HCT116 (cell line): Measurements from ENCODE around the gene SEPHS2. TPM values are rescaled to one million over a fixed set of nuclear protein-coding genes. Genes with fewer than 3 reads are reported as not detected.
"Not testable (repeated sequence)": the region's sequence is repeated elsewhere in the genome, so short reads cannot be mapped to it uniquely, and the experiment has no call there.

Experiments
- ATAC-seq: fragments of 200-7000 bp; cut with Tn5 transposase; 2 replicates; pipeline ENCODE4 v1.9.1; 2020; ENCODE audit warnings: mild to moderate bottlenecking, moderate library complexity
- BruUV-seq: library from RNA; stranded (reverse); fragments of 400-500 nt; replicated peaks from 2 replicates; lab custom pipeline; 2021; lab: Mats Ljungman, UMichigan
- CTCF ChIA-PET: fragments of 300-600 bp; sonication (Branson Sonifier 250); formaldehyde crosslinking; loops from one replicate; lab custom pipeline; 2021; ENCODE audit warnings: antibody characterized with exemption; lab: Charles Lee
- POLR2A ChIA-PET: fragments of 300-600, 350-600 bp; sonication (Branson Sonifier 250); formaldehyde crosslinking; loops from one replicate; lab custom pipeline; 2021; ENCODE audit warnings: antibody characterized with exemption; lab: Charles Lee
- RAD21 ChIA-PET, 2 experiments: fragments of 300-600 bp; sonication (Branson Sonifier 250); formaldehyde crosslinking; loops; one replicate each; lab custom pipeline; 2023; ENCODE audit warnings: low total read pairs in 2 of 2; ENCODE audit not compliant: uncharacterized antibody in 2 of 2, unreplicated experiment in 2 of 2, low non-redundant PET in 1 of 2; lab: Charles Lee
- DNase-seq: peaks from one replicate; pipeline ENCODE4 v3.0.0-alpha.2; 2010; ENCODE audit warnings: low read depth, low spot score
- H2AFZ ChIP-seq: fragments of 200-600 bp; shearing (Covaris generic), sonication (generic); 2 replicates; pipeline ENCODE4 v1.6.1; 2017; ENCODE audit warnings: low read depth, mixed run types, mixed read lengths, antibody characterized with exemption, low read length; ENCODE audit not compliant: poor library complexity, severe bottlenecking
- H3K27ac ChIP-seq: 2 replicates; pipeline ENCODE4 v1.5.1; 2012; ENCODE audit warnings: low read depth, low read length
- H3K27me3 ChIP-seq: fragments of 200-600 bp; sonication (generic); 2 replicates; pipeline ENCODE4 v1.6.1; 2016; ENCODE audit warnings: mixed run types, low read length, mixed read lengths; ENCODE audit not compliant: insufficient read depth
- H3K36me3 ChIP-seq, 2 experiments: fragments of 200-500 bp in 1 of 2; fragments of 200-600 bp in 1 of 2; sonication (Bioruptor generic) in 1 of 2; sonication (generic) in 1 of 2; 2 replicates each; pipeline versions ENCODE4 v1.5.1 to v1.6.1; 2014 to 2016; ENCODE audit warnings: low read length in 2 of 2, inconsistent platforms in 1 of 2, mixed read lengths in 1 of 2, mixed run types in 1 of 2; ENCODE audit not compliant: insufficient read depth in 2 of 2, control insufficient read depth in 1 of 2
- H3K4me1 ChIP-seq, 2 experiments: fragments of 200-600 bp in 1 of 2; sonication (generic) in 1 of 2; 2 replicates each; pipeline versions ENCODE4 v1.5.1 to v1.6.1; 2012 to 2017; ENCODE audit warnings: low read length in 2 of 2, inconsistent platforms in 1 of 2, mild to moderate bottlenecking in 1 of 2, mixed read lengths in 1 of 2, mixed run types in 1 of 2, moderate library complexity in 1 of 2; ENCODE audit not compliant: insufficient read depth in 2 of 2, control insufficient read depth in 1 of 2
- H3K4me2 ChIP-seq: fragments of 200-600 bp; sonication (generic); 2 replicates; pipeline ENCODE4 v1.6.1; 2017; ENCODE audit warnings: mixed run types, low read length, mixed read lengths
- H3K4me3 ChIP-seq, 2 experiments: fragments of 200-600 bp in 1 of 2; sonication (generic) in 1 of 2; replicated peaks in 1 of 2; 2 replicates each; pipeline ENCODE4 v1.5.1; 2011 to 2016; ENCODE audit warnings: low read length in 2 of 2, control low read depth in 1 of 2, low read depth in 1 of 2, mild to moderate bottlenecking in 1 of 2, mixed read lengths in 1 of 2, mixed run types in 1 of 2
- H3K79me2 ChIP-seq: fragments of 200-600 bp; sonication (generic); 2 replicates; pipeline ENCODE4 v1.6.1; 2017; ENCODE audit warnings: mild to moderate bottlenecking, mixed run types, low read length, moderate library complexity, mixed read lengths; ENCODE audit not compliant: insufficient read depth
- H3K9ac ChIP-seq: fragments of 200-600 bp; sonication (generic); 2 replicates; pipeline ENCODE4 v1.6.1; 2016; ENCODE audit warnings: low read length, mixed read lengths
- H3K9me2 ChIP-seq: fragments of 200-600 bp; sonication (generic), shearing (Covaris generic); 2 replicates; pipeline ENCODE4 v1.6.1; 2017; ENCODE audit warnings: mixed run types, mild to moderate bottlenecking, moderate library complexity; ENCODE audit not compliant: insufficient read depth
- H3K9me3 ChIP-seq, 2 experiments: fragments of 200-500 bp in 1 of 2; fragments of 200-600 bp in 1 of 2; sonication (Bioruptor generic) in 1 of 2; sonication (generic) in 1 of 2; 2 replicates each; pipeline ENCODE4 v1.6.1; 2014 to 2017; ENCODE audit warnings: low read length in 2 of 2, mixed read lengths in 2 of 2, inconsistent platforms in 1 of 2, low read depth in 1 of 2, mild to moderate bottlenecking in 1 of 2, mixed run types in 1 of 2, moderate library complexity in 1 of 2; ENCODE audit not compliant: control insufficient read depth in 1 of 2, insufficient read depth in 1 of 2
- H4K20me1 ChIP-seq: fragments of 200-600 bp; sonication (generic), shearing (Covaris generic); 2 replicates; pipeline ENCODE4 v1.6.1; 2017; ENCODE audit warnings: mixed run types, mild to moderate bottlenecking, moderate library complexity; ENCODE audit not compliant: insufficient read depth
- ELF1 ChIP-seq: IDR thresholded peaks from 2 replicates; pipeline ENCODE4 v1.6.1; 2012; ENCODE audit warnings: low read depth, borderline replicate concordance
- EZH2phosphoT487 ChIP-seq: fragments of 200-600 bp; IDR thresholded peaks from 2 replicates; pipeline ENCODE4 v1.6.1; 2018; ENCODE audit warnings: antibody characterized with exemption, borderline replicate concordance
- FOSL1 ChIP-seq: IDR thresholded peaks from 2 replicates; pipeline ENCODE4 v1.6.1; 2012; ENCODE audit warnings: low read depth
- JUND ChIP-seq: IDR thresholded peaks from 2 replicates; pipeline ENCODE4 v1.6.1; 2012
- MAX ChIP-seq: IDR thresholded peaks from 2 replicates; pipeline ENCODE4 v1.6.1; 2012
- SIN3A ChIP-seq: IDR thresholded peaks from 2 replicates; pipeline ENCODE4 v1.6.1; 2012; ENCODE audit warnings: low read depth
- SP1 ChIP-seq: IDR thresholded peaks from 2 replicates; pipeline ENCODE4 v1.6.1; 2012; ENCODE audit warnings: low read depth
- TCF7L2 ChIP-seq: IDR thresholded peaks from 2 replicates; pipeline ENCODE4 v1.7.0; 2011; ENCODE audit warnings: borderline replicate concordance, inconsistent platforms; ENCODE audit not compliant: insufficient read depth, insufficient read length; ENCODE audit errors: extremely low read depth
- intact Hi-C: fragments of 100-400 bp; cut with micrococcal nuclease; formaldehyde crosslinking; loops from 2 replicates; pipeline ENCODE4 v1.10.0; 2022
- total RNA-seq: library from RNA; stranded (reverse); gene quantifications from one replicate; pipeline ENCODE4 v1.2.1, GENCODE V29; 2021; ENCODE audit not compliant: unreplicated experiment

The SEPHS2 gene
- total RNA-seq, 1 experiment from 2014 or later: 51.3 TPM

GRCh38 chr16:30457256-30457655 is 11.6 kb upstream of the SEPHS2 start:
- CTCF ChIA-PET: no interaction called here

GRCh38 chr16:30456302-30456701 is 10.6 kb upstream of the SEPHS2 start:
- no peak for ATAC-seq

More at GRCh38 chr16:30457256-30457655, 11.6 kb upstream of the SEPHS2 start:
- no peaks in the 10 kb centered on the region for H4K20me1 ChIP-seq
- intact Hi-C loops: no loop called here
- H3K9me2 ChIP-seq: no peaks in the 10 kb centered on the region
- no peak for DNase-seq
- no peaks in the 10 kb centered on the region for H3K9me3 ChIP-seq
- no peaks in the 10 kb centered on the region for H3K79me2 ChIP-seq
- no peak overlapping the region for H3K9ac ChIP-seq
- RAD21 ChIA-PET: no interaction called here
- no peak overlapping the region for H3K27ac ChIP-seq
- no peaks in the 10 kb centered on the region for H3K27me3 ChIP-seq
- no peak overlapping the region for H3K4me2 ChIP-seq
- no peaks in the 10 kb centered on the region for H3K4me1 ChIP-seq
- no peak for ATAC-seq
- no peak for TF ChIP-seq SIN3A
- no peak for TF ChIP-seq SP1
- no TSS peak for BruUV-seq
- H3K4me3 ChIP-seq: no peak overlapping the region
- H2AFZ ChIP-seq: no peak overlapping the region
- POLR2A ChIA-PET: interaction anchor here (1.1 kb wide), 1 partner anchor 19 kb away, joined by 8 read pairs; no protein-coding TSS in a partner anchor
- no peaks in the 10 kb centered on the region for H3K36me3 ChIP-seq

GRCh38 chr16:30452709-30453580 is 7.3 kb upstream of the SEPHS2 start:
- H2AFZ ChIP-seq, H4K20me1 ChIP-seq, H3K9me3 ChIP-seq, RAD21 ChIA-PET, H3K27ac ChIP-seq, intact Hi-C loops, H3K4me1 ChIP-seq, BruUV-seq, H3K4me2 ChIP-seq, H3K4me3 ChIP-seq, ATAC-seq, H3K27me3 ChIP-seq, CTCF ChIA-PET, H3K9me2 ChIP-seq, H3K79me2 ChIP-seq, POLR2A ChIA-PET, DNase-seq, H3K36me3 ChIP-seq, H3K9ac ChIP-seq: not testable (repeated sequence)

More at GRCh38 chr16:30456302-30456701, 10.6 kb upstream of the SEPHS2 start:
- Histone ChIP-seq H3K9me3 (no peaks in the 10 kb centered on the region), H3K4me2 (no peak overlapping the region), H3K79me2 (no peaks in the 10 kb centered on the region), H2AFZ (no peak overlapping the region), H3K4me3 (no peak overlapping the region), H3K9ac (no peak overlapping the region), H4K20me1 (no peaks in the 10 kb centered on the region), H3K4me1 (no peaks in the 10 kb centered on the region), H3K36me3 (no peaks in the 10 kb centered on the region), H3K27me3 (no peaks in the 10 kb centered on the region), H3K27ac (no peak overlapping the region), H3K9me2 (no peaks in the 10 kb centered on the region)
- ChIA-PET CTCF (no interaction called here), RAD21 (no interaction called here), POLR2A (no interaction called here)
- intact Hi-C loops: no loop called here
- no peak for DNase-seq
- no TSS peak for BruUV-seq
- no peak for TF ChIP-seq SP1
- TF ChIP-seq FOSL1: no peak
- no peak for TF ChIP-seq JUND
- no peak for TF ChIP-seq TCF7L2
- TF ChIP-seq MAX: no peak
- no peak for TF ChIP-seq ELF1
- TF ChIP-seq EZH2phosphoT487: no peak
